ENCODE results near the gene CDKN2B-AS1.

Gene CDKN2B-AS1

DNA sequence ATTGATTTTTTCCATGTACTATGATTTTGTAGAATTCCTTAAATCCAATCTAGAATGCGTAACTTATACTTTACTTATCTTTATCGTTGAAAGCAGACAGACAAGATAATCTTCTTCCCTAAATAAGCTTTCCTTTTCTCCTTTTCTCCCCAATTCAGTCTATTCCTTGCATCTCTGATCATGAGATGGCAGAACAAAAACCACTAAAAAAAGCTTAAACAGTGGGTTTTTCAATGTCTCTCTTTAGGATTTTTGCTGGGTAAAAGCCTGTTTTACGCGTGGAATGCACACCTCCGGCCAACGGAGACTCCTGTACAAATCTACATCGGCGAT, 13.8 kb downstream of the CDKN2B-AS1 start:
- DNase-seq: no peak

DNA sequence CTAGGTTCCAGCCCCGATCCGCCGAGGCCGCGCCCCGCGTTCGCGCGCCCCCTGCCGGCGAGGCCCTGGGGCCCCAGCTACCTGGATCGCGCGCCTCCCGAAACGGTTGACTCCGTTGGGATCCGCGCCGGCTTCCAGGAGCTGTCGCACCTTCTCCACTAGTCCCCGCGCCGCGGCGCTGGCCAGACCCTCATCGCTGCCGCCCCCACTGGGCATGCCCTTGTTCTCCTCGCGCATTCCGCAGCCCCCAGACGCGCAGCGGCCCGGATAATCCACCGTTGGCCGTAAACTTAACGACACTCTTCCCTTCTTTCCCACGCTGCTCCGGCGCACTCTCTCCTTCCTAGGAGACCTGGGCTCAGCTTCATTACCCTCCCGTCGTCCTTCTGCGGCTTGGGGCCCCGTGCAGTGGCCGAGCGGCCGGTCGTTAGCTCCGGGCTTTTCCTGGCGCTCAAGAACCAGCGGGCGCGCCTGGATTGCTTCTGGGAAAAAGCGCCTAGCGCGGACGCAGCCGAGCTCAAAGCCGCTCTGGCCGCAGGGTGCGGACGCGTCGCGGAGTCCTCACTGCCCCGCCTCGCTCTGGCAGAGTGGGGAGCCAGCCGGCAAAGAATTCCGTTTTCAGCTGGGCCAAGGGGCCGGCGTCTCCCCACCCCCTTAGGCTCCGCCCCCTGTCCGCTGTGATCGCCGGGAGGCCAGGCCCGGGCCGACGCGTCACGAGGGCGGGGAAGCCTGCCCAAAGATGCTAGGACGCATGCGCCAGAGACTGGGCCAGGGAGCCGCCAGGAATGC, 14.3 kb downstream of the CDKN2B-AS1 start, which contains the start of gene CDKN2B:
Gene CDKN2B (minus strand): TSS at position 589 of the 789 bp plus-strand sequence. CDS start 352 bp downstream, at position 237.
- DNase-seq: peak; percentile 95

DNA sequence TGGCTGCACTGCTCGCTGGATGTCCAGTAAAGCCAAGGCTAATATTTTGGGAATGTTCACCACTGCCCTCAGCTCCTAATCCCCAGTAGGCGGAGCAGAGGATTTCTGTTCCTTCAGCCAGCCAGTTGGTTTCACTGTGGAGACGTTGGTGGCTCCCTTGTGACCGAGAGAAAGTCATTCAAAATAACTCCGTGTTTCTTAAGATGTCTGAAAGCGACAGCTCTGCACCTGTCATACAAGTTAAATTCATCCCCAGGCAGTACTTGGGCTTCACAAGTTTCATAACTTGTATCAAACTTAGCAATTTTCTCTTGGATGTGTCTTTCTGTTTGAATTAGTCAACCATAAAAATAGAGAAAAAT, 14.9 kb downstream of the CDKN2B-AS1 start:
- no peak for DNase-seq

DNA sequence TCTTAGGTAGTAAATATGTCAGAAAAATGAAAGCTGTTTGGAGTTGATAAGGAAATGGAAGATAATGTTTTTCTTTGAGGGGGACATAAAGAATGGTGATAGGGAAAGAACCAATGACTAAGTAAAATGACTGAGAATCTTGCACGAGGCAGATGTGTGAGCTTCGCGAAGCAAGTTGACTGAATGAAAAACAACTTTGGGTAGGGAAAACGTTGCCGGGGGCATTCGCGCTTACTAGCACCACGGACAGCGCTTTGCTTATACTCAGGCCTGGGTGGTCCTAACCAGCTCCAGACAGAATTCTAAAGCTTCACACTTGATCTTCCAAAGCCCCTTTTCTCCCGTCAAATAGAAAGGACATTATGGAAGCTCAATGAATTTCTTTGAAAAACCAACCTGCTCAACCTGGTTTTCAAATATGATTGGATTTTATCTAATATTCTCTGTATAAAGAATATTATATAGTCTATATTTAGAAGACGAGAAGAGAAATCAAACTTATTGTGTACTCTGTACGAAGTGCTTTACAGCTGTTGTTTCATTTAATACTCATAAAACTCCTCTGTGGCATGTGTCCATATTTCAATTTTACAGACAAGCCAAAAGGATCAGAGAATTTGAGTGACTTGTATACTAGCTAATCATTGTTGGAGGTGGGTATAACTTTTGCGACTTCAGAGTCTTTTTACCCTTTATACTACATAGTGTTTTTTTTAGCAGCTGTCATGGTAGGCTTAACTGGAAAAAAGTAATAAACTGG, 16.5 kb downstream of the CDKN2B-AS1 start:
- peak; percentile 44 for DNase-seq

DNA sequence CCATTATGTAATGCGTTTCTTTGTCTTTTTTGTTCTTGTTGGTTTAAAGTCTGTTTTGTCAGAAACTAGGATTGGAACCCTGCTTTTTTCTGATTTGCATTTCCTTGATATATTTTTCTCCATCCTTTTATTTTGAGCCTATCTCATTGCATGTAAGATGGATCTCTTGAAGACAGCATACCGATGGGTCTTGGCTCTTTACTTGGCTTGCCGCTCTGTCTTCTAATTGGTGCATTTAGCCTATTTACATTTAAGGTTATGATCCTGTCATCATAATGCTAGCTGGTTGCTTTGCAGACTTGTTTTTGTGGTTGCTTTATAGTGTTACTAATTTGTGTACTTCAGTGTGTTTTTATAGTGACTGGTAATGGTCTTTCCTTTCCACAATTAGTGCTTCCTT, 27.8 kb downstream of the CDKN2B-AS1 start:
- no peak for DNase-seq

DNA sequence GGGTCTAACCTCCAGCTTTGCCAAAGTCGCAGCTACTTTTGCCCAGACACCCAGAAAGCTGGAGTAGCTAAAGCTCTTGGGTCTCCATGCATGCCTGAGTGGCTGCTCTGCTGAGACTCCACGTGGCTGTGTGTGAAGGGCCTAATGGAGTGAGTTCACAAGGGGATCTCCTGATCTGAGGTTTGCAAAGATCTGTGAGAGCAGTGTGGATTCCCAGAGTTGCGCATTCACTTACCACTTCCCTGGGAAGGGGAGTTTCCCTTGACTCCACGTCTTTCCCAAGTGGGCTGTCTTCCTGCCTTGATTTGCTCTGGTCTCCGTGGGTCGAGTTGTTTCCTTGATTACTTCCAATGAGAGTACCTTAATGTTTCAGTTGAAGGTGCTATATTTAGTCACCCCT, 32.1 kb downstream of the CDKN2B-AS1 start:
- DNase-seq: no peak

DNA sequence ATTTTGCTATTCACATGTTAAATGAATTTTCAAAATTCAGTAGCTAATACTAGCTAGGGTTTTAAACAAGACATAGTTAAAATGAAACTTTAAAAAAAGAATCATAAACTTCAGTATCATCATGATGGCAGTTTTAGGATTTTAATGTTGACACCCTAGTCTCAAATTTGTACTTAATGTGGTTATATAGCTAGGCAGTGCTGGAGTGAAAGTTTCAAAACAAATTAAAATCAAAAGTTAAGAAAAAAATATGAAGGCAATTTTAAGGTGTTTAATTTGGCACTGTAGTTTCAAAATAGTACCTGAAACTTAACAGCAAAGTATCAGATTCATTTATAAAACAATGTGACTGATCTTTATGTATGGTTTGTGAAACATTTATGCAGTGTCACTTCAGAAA, 33.8 kb downstream of the CDKN2B-AS1 start:
- DNase-seq: no peak

DNA sequence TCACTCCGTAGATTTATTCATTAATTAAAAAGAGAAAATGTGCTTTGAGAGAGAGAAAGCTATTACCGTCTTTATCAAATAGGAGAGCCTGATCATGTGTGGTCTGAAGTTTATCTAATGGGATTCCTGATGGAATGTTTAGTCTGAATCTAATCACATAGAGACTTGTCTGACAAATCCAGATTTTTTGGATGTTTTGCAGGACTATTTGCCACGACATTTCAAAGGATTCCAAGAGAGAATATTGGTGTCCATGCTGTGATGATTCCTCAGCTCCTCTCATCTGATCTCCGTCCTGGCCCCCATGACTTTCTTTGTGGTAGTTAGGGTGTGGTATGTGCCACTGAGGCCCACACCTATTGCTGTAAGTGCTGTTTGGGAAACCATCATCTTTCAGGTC, 34.6 kb downstream of the CDKN2B-AS1 start:
- no peak for DNase-seq

DNA sequence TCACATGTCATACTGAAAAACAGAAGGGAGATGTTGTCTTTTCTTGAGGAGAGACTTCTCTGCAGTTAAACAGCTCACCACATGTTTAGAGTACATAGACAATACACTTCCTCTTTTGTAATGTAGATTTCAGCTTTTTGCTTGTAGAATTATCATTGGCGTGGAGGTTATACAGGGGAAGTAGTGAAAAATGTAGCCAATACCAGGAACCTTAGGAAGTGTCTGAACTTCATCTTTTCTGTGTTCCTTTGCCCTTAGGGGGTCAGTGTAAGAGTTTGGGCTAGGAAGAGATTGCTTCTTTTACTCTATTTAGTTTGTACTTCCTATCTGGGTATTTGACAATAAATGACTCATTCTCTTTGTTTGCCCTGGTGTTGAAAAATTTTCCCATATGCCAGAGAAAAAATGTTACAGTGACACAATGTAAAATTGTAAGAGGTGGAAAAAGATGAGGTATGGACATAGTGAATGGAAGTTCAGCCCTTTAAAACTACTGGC, 35.6 kb downstream of the CDKN2B-AS1 start:
- DNase-seq: peak; percentile 40

DNA sequence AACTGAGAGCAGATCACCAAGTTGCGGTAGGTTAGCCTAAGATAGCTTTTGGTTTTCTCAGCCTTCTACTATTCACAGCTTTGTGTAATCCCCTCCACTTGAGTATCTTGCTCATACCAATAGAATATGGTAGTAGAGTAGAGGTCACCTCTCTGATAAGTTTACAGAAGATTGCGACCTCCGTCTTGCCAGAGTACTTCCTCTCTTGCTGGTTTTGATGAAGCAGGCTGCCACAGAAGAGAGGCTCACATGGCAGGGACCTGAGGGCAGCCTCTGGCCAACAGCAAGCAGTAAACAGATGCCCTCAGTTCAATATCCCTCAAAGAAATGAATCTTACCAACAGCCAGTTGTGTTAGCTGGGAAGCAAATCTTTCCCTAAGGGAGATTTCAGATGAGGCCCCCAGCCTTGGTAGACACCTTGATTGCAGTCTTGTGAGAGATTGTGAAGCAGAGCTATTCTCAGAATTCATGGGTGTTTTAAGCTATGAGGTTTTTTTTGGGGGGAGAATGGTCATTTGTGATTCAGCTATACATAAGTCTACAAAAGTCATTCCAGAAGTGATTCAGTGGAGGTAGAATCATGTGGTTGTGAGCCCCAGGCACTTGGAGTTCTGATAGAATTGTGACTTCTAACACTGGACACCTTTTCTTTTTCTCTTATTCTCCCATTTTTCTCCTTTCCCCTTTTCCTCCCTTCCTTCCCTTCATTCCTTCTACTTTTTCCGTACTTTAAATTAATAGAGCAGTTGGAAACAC, 37.2 kb downstream of the CDKN2B-AS1 start:
- no peak for DNase-seq

DNA sequence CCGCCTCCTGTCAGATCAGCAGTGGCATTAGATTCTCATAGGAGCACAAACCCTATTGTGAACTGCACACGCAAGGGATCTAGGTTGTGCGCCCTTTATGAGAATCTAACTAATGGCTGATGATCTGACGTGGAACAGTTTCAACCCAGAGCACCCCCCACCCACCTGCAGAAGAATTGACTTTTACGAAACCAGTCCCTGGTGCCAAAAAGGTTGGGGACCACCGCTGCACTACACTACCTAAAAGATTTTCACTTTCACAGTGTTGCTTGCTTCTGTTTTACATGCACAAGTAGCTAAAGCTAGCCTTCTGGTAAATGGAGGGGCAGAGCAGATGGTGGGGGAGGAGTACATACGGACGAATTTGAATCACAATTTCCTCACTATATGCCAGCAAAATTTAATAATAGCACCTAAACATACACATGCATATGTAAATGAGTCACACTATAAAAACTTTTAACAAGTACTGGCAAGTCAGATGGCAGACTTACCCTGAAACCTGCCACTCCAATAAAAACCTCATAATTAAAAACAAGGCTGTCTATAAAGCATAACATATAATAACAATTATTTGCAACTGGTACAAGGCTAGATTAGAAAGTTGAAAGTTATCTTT, 38.5 kb downstream of the CDKN2B-AS1 start:
- DNase-seq: no peak

DNA sequence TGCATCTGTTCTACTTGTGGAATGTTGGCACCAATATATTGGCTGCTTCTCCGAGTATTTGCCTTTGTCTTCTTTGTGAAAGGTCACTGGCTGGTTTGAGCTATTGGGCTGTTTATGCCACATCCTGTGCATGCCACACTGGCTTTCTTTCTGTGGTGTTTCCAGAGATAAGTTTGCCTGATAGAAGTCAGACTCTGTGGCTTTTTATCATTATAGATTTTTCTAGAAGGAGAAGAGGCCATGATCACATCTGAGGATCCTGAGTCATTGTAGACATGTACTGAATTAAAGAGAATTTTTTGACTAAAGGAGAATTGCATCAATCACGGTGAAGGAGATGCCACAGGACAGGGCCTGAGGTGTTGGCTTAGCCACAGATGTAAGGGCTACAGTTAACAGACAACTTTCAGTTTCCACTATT, 41.0 kb downstream of the CDKN2B-AS1 start:
- no peak for DNase-seq

DNA sequence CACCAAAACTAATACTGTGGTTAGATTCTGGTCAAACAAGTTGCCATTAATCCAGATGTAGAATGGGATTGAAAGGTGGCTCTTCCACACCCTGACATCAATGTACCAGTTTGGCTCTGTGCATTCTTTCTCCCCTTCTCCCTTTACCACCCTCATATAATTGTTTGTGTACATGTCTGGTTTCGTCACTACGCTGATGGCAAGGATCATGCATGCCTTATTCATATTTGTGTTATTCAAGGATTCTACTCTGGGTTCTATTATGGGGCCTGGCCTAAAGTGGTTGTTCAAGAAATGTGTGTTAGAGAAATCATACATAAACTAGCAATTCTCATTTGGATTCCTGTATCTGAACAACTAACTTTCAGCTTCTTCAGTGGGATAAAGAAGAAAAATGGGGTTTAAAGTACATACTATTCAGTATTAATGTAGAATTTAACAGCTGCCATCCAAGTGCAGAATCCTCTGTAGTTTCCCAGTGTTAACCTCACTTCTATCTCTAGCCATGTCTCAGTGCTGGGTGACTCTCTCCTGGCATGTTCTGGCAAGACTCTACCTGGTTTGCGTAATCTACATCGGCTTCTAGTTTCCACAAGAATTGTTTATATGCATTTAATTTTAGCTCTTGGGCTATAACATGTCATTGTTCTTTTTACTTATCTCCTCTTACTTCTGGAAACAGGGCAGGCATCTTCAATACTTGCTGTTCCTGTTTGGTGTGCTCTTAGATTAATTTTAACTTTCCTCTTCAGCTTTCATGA, 42.5 kb downstream of the CDKN2B-AS1 start:
- no peak for DNase-seq

DNA sequence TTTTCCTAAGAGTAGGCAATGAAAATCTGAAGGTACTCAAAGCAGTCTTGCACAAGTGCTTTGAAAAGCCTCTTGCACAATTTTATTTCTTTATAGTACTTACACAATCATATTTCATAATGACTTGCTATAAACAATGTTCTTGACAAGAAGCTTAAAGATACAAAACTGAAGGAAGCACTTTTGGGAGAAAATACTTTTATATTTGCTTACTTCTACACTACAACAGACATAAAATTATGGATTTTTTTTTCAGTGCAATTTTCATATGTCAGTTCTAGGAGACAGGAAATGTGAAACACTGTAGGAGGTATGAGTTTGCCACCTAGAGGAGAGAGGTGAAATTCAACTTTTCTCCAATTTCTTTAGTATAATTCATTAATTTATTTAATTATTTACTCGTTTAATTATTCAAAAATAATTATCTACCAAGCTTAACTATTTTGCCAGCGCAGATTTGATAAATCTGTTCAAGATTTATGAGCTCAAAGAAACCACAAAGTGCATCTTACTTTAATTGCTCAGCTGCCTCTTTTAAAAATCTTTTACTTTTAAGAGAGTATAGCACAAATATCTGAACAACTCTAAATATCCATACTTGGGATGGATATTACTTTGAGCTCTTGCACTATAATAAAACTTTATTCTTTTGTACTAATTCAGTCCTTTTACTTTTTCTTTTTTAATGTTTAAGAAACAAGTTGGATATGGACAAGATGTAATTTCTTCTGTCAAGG, 43.5 kb downstream of the CDKN2B-AS1 start:
- DNase-seq: peak; percentile 40

DNA sequence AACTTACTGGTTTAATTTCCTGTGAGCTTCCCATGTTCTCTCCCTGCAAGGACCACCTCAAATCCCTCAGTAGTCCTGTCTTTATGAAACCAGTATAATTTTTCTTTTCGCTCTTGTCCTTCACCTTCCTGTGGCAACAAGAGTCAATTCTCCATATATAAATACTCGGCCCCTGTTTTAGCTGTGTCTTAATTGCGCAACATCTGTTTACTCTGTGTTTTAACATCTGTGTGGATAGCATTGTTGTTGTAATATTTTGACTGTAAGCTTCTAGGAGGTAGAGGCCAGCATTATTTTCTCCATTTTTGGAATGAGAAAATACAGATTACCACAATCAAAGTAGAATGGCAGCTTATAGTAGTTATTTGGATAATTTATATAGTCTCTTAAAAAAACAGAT, 44.7 kb downstream of the CDKN2B-AS1 start:
- no peak for DNase-seq

DNA sequence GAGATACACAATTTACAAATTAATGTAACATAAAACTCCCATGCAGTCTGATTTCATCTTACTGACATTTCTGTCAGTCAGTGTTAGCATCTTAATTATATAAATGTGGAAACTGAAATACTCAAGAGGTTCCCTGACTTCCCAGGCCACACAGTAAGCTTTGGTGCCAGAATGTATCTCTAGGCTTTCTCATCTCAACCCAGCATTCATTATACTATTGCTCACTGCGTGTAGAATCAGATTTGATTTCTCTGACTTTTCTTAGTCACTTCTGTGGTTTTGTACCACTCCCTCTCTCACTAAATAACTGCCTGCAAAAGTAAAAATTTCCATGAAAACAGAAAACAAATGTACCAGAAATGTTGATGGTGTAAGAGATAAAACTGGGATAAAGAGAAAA, 46.2 kb downstream of the CDKN2B-AS1 start:
- DNase-seq: peak; percentile 71

DNA sequence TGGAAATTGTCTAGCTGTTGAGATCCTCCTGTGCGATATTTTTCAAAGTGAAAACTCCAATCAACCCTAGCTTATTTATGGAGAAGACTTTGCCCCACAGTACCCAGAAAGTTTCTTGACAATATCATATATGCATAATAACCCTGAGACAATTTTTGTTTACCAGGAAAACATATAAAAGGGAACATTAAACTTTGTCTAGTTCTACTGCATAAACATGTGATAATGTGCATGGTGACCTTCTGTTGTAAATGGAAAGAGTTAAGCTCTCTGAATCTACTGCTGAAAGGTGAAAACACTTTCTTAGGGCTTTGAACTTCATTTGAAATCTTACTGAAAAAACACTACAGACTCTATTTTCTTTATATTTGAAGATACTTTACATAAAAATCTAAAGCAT, 46.8 kb downstream of the CDKN2B-AS1 start:
- no peak for DNase-seq

DNA sequence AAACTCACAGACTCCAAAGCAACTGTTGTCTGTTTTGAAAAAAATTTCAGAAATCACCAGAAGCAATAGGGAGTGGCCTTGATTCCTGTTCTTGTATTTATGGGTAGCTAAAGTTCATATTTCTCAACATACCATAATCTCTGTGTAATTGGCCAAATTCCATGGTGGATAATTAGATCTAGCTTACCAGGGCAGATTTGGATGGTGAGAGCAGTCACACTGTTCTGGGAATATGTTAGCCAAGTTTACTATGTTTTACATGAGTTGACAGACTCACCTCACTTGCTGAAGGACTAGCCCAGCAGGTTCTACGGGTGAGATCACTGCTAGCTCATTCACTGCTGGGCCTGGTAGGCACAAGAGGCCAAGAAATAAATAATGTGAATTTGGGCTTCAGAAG, 47.2 kb downstream of the CDKN2B-AS1 start:
- peak; percentile 18 for DNase-seq

DNA sequence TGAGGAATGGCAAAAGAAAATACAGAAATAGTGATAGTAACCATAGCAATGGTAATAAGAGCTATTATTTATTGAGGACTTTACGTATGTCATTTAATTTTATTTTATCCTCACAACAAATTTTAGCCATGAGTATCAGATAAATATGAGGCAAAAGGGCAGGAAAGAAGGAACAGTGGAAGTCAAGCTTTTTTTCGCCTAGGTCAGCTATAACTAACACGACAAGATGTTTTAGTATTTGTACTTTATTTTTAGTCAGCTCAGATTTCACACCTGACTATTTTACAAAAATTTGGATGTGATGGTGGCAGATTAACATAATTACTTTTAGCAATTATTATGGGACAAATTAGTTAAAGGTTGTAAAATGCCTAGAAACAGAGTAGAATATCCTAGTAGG, 49.3 kb downstream of the CDKN2B-AS1 start:
- no peak for DNase-seq

DNA sequence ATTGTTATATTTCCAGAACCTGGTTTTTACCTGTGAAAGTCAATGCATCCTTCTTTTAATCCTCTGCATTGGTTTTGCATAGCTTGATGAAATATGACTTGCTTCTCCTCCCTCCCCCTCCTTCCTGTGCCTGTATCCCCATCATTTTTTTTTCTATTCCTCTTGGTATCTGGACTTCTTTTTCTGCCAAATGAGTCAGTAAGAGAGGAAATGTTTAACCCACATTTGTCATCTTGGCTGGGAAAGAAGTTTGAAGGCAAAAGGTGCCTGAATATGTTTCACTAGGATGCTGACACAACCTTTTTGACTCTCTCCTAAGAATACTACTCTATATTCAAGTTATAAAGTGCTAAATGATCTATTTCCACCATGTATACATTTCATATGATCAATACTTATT, 50.0 kb downstream of the CDKN2B-AS1 start:
- peak; percentile 83 for DNase-seq

DNA sequence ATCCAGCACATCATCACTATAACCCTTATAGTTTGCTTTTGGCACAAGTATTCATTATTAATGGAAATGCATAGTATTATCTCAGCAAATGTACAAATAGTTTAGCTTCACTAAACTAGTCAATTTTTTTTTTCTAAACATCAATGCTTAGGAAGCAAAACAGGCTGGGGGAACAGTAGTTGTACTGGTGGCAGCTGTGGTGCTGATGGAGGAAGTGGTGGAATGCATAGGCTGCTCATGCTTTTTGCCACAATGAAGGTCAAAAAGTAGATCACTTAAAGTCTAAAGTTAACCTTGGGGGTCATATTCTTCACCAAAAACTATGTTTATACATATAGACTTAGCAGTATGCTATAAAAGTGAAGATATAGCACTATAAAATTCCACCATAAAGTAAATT, 50.8 kb downstream of the CDKN2B-AS1 start:
- DNase-seq: no peak
